ENCODE data around the gene BLCAP. TPM values are rescaled to one million over a fixed set of nuclear protein-coding genes. Genes with fewer than 3 reads are reported as not detected.
"Not testable (repeated sequence)": the region's sequence is repeated elsewhere in the genome, so short reads cannot be mapped to it uniquely, and the experiment has no call there.

The BLCAP gene
- polyA plus RNA-seq, 4 donors = 57.3 to 80.9 (median 65.8) TPM

GRCh38 chr20:37540838-37541237 is 13.2 kb upstream of the BLCAP start:
- H3K9me3 ChIP-seq (ENCODE audit: control insufficient read depth in 2 of 2, insufficient read depth in 1 of 2, low read depth in 1 of 2, low read length in 1 of 2); H3K27me3 ChIP-seq (ENCODE audit: control insufficient read depth in 3 of 3, insufficient read depth in 3 of 3, low read length in 3 of 3); H3K4me3 ChIP-seq (ENCODE audit: low read depth in 1 of 3, low read length in 3 of 3); DNase-seq; FAIRE-seq; H3K36me3 ChIP-seq (ENCODE audit: control insufficient read depth in 3 of 3, insufficient read depth in 2 of 3, low read depth in 1 of 3, low read length in 3 of 3): not testable (repeated sequence)
- H3K27ac ChIP-seq (ENCODE audit: low read depth in 1 of 3, low read length in 2 of 3) = peak overlapping the region in 1 of 3 donors; percentile 36
- WGBS, 3 donors = 74 to 96% (median 93%) methylated on average over 1 of the region's 1 CpG
- H3K4me1 ChIP-seq (ENCODE audit: control insufficient read depth in 3 of 3, insufficient read depth in 2 of 3, low read depth in 1 of 3, low read length in 2 of 3) = peaks cover 0 to 50% (median 4%) of the 10 kb centered on the region in 3 donors

- FAIRE-seq (no peak), DNase-seq (peak; percentile 63 to 81)
- Histone ChIP-seq H3K27me3 (ENCODE audit: control insufficient read depth in 3 of 3, insufficient read depth in 3 of 3, low read length in 3 of 3) (no peaks in the 10 kb centered on the region), H3K9me3 (ENCODE audit: control insufficient read depth in 2 of 2, insufficient read depth in 1 of 2, low read depth in 1 of 2, low read length in 1 of 2) (no peaks in the 10 kb centered on the region), H3K4me1 (ENCODE audit: control insufficient read depth in 3 of 3, insufficient read depth in 2 of 3, low read depth in 1 of 3, low read length in 2 of 3) (peaks cover 0 to 56% (median 4%) of the 10 kb centered on the region in 3 donors), H3K27ac (ENCODE audit: low read depth in 1 of 3, low read length in 2 of 3) (peak overlapping the region in 1 of 3 donors; percentile 36), H3K4me3 (ENCODE audit: low read depth in 1 of 3, low read length in 3 of 3) (no peak overlapping the region), H3K36me3 (ENCODE audit: control insufficient read depth in 3 of 3, insufficient read depth in 2 of 3, low read depth in 1 of 3, low read length in 3 of 3) (no peaks in the 10 kb centered on the region)
- 10 to 22% (median 20%) methylated on average over 5 of the region's 5 CpGs for WGBS, 3 donors
These were observed 12.3 kb upstream of the BLCAP start for GRCh38 chr20:37540001-37540400.

DNA sequence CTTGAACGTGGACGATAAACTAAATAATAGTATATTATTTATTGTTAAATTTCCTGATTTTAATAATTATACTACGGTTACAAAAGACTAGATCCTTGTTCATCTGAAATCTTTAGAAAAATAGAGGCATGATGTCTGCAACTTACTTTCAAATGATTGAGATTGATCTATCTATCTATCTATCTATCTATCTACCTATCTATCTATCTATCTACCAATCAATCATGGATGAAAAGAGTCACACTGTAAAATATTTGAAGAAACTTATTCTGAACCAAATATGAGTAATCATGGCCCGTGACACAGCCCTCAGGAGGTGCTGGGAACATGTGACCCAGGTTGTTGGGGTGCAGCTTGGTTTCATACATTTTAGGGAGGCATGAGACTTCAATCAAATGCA is 11.7 kb upstream of the BLCAP start:
- Histone ChIP-seq H3K9me3 (ENCODE audit: control insufficient read depth in 2 of 2, insufficient read depth in 1 of 2, low read depth in 1 of 2, low read length in 1 of 2) (no peaks in the 10 kb centered on the region), H3K27ac (ENCODE audit: low read depth in 1 of 3, low read length in 2 of 3) (no peak overlapping the region), H3K36me3 (ENCODE audit: control insufficient read depth in 3 of 3, insufficient read depth in 2 of 3, low read depth in 1 of 3, low read length in 3 of 3) (no peaks in the 10 kb centered on the region), H3K27me3 (ENCODE audit: control insufficient read depth in 3 of 3, insufficient read depth in 3 of 3, low read length in 3 of 3) (no peaks in the 10 kb centered on the region), H3K4me3 (ENCODE audit: low read depth in 1 of 3, low read length in 3 of 3) (no peak overlapping the region), H3K4me1 (ENCODE audit: control insufficient read depth in 3 of 3, insufficient read depth in 2 of 3, low read depth in 1 of 3, low read length in 2 of 3) (peaks cover 0 to 59% (median 4%) of the 10 kb centered on the region in 3 donors)
- no peak for DNase-seq
- FAIRE-seq = no peak
- 67 to 79% (median 70%) methylated on average over 4 of the region's 4 CpGs for WGBS, 3 donors

- no peak overlapping the region for H3K4me3 ChIP-seq (ENCODE audit: low read depth in 1 of 3, low read length in 3 of 3)
- WGBS, 3 donors = 85 to 91% (median 86%) methylated on average over 5 of the region's 5 CpGs
- no peak overlapping the region for H3K27ac ChIP-seq (ENCODE audit: low read depth in 1 of 3, low read length in 2 of 3)
- H3K36me3 ChIP-seq (ENCODE audit: control insufficient read depth in 3 of 3, insufficient read depth in 2 of 3, low read depth in 1 of 3, low read length in 3 of 3) = no peaks in the 10 kb centered on the region
- H3K9me3 ChIP-seq (ENCODE audit: control insufficient read depth in 2 of 2, insufficient read depth in 1 of 2, low read depth in 1 of 2, low read length in 1 of 2) = no peaks in the 10 kb centered on the region
- no peaks in the 10 kb centered on the region for H3K27me3 ChIP-seq (ENCODE audit: control insufficient read depth in 3 of 3, insufficient read depth in 3 of 3, low read length in 3 of 3)
- H3K4me1 ChIP-seq (ENCODE audit: control insufficient read depth in 3 of 3, insufficient read depth in 2 of 3, low read depth in 1 of 3, low read length in 2 of 3) = peaks cover 0 to 48% (median 4%) of the 10 kb centered on the region in 3 donors
- FAIRE-seq (no peak), DNase-seq (peak in 1 of 2 donors; percentile 74)
These were observed 10.3 kb upstream of the BLCAP start for GRCh38 chr20:37538003-37538402.

DNA sequence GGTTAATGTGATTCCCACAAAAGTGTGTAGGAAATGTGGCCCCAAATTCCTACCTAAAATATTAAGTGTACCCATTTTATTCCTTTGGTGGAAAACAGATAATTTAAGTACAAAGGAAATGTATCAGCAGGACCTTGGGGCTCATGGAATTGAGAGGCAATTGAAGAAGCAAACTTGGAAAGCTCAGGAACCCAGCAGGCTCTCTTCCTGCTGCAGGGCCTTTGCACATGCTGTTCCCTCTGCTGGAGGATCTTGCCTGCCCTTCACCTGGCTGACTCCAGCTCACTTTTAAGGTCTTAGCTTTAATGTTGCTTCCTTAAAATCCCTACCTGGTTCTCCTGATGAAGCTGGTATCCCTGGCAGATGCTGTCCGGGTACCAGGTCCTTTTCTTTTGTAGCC is 9.8 kb upstream of the BLCAP start:
- no peak for DNase-seq
- 88 to 92% (median 92%) methylated on average over 1 of the region's 1 CpG for WGBS, 3 donors
- FAIRE-seq = no peak
- Histone ChIP-seq H3K27ac (ENCODE audit: low read depth in 1 of 3, low read length in 2 of 3) (no peak overlapping the region), H3K27me3 (ENCODE audit: control insufficient read depth in 3 of 3, insufficient read depth in 3 of 3, low read length in 3 of 3) (no peaks in the 10 kb centered on the region), H3K4me3 (ENCODE audit: low read depth in 1 of 3, low read length in 3 of 3) (no peak overlapping the region), H3K9me3 (ENCODE audit: control insufficient read depth in 2 of 2, insufficient read depth in 1 of 2, low read depth in 1 of 2, low read length in 1 of 2) (no peaks in the 10 kb centered on the region), H3K4me1 (ENCODE audit: control insufficient read depth in 3 of 3, insufficient read depth in 2 of 3, low read depth in 1 of 3, low read length in 2 of 3) (peaks cover 0 to 45% (median 4%) of the 10 kb centered on the region in 3 donors), H3K36me3 (ENCODE audit: control insufficient read depth in 3 of 3, insufficient read depth in 2 of 3, low read depth in 1 of 3, low read length in 3 of 3) (no peaks in the 10 kb centered on the region)

GRCh38 chr20:37535443-37536132 is 7.9 kb upstream of the BLCAP start:
- peak overlapping the region in 2 of 3 donors; percentile 34 to 57 for H3K27ac ChIP-seq (ENCODE audit: low read depth in 1 of 3, low read length in 2 of 3)
- peak; percentile 47 to 49 for DNase-seq
- WGBS, 3 donors = 16 to 42% (median 32%) methylated on average over 10 of the region's 10 CpGs

DNA sequence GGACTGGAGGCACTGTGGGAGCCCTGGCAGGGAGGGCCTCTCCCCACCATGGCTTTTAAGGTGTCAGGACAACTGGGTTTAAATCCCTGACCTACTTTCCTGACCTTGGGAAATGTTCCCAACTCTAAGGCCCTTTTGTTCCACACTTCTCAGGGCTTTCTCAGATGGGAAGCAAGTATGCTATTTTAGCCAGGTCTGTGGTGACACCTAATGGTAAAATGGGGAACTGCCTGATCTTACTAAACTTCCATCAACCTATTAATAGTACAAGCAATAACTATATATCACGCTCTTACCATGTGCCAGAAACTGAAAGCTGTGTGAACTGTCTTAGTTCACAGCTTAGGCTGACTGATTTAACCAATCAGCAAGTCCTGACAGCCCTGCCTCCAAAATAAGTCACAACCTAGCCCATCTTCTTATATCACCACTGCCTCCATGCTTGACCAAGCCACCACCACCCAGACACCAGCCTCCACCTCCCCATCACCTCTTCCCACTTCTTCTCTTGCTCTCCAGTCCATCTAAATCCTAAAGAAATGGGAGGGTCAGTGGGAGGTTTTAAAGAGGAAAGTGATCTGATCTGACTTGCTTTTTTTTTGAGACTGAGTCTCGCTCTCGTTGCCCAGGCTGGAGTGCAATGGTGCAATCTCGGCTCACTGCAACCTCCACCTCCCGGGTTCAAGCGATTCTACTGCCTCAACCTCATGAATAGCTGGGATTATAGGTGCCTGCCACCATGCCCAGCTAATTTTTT is 6.9 kb upstream of the BLCAP start:
- Histone ChIP-seq H3K27ac (ENCODE audit: low read depth in 1 of 3, low read length in 2 of 3) (peak overlapping the region; percentile 8 to 69 (median 60)), H3K27me3 (ENCODE audit: control insufficient read depth in 3 of 3, insufficient read depth in 3 of 3, low read length in 3 of 3) (no peaks in the 10 kb centered on the region), H3K9me3 (ENCODE audit: control insufficient read depth in 2 of 2, insufficient read depth in 1 of 2, low read depth in 1 of 2, low read length in 1 of 2) (no peaks in the 10 kb centered on the region), H3K4me1 (ENCODE audit: control insufficient read depth in 3 of 3, insufficient read depth in 2 of 3, low read depth in 1 of 3, low read length in 2 of 3) (peaks cover 0 to 26% (median 4%) of the 10 kb centered on the region in 3 donors), H3K36me3 (ENCODE audit: control insufficient read depth in 3 of 3, insufficient read depth in 2 of 3, low read depth in 1 of 3, low read length in 3 of 3) (no peaks in the 10 kb centered on the region), H3K4me3 (ENCODE audit: low read depth in 1 of 3, low read length in 3 of 3) (no peak overlapping the region)
- DNase-seq (peak; percentile 93 to 95), FAIRE-seq (no peak)
- WGBS, 3 donors = 61 to 73% (median 68%) methylated on average over 6 of the region's 6 CpGs

More at GRCh38 chr20:37535443-37536132, 7.9 kb upstream of the BLCAP start:
- no peak for FAIRE-seq
- Histone ChIP-seq H3K27me3 (ENCODE audit: control insufficient read depth in 3 of 3, insufficient read depth in 3 of 3, low read length in 3 of 3) (no peaks in the 10 kb centered on the region), H3K4me3 (ENCODE audit: low read depth in 1 of 3, low read length in 3 of 3) (no peak overlapping the region), H3K36me3 (ENCODE audit: control insufficient read depth in 3 of 3, insufficient read depth in 2 of 3, low read depth in 1 of 3, low read length in 3 of 3) (no peaks in the 10 kb centered on the region), H3K9me3 (ENCODE audit: control insufficient read depth in 2 of 2, insufficient read depth in 1 of 2, low read depth in 1 of 2, low read length in 1 of 2) (no peaks in the 10 kb centered on the region), H3K4me1 (ENCODE audit: control insufficient read depth in 3 of 3, insufficient read depth in 2 of 3, low read depth in 1 of 3, low read length in 2 of 3) (peaks cover 0 to 32% (median 4%) of the 10 kb centered on the region in 3 donors)

GRCh38 chr20:37533154-37533715 is 5.6 kb upstream of the BLCAP start:
- H3K9me3 ChIP-seq (ENCODE audit: control insufficient read depth in 2 of 2, insufficient read depth in 1 of 2, low read depth in 1 of 2, low read length in 1 of 2) = no peaks in the 10 kb centered on the region
- no peaks in the 10 kb centered on the region for H3K27me3 ChIP-seq (ENCODE audit: control insufficient read depth in 3 of 3, insufficient read depth in 3 of 3, low read length in 3 of 3)
- FAIRE-seq (no peak), DNase-seq (no peak)
- H3K4me1 ChIP-seq (ENCODE audit: control insufficient read depth in 3 of 3, insufficient read depth in 2 of 3, low read depth in 1 of 3, low read length in 2 of 3) = peaks cover 0 to 27% (median 5%) of the 10 kb centered on the region in 3 donors
- 71 to 79% (median 74%) methylated on average over 2 of the region's 2 CpGs for WGBS, 3 donors
- no peak overlapping the region for H3K4me3 ChIP-seq (ENCODE audit: low read depth in 1 of 3, low read length in 3 of 3)
- H3K27ac ChIP-seq (ENCODE audit: low read depth in 1 of 3, low read length in 2 of 3) = no peak overlapping the region
- no peaks in the 10 kb centered on the region for H3K36me3 ChIP-seq (ENCODE audit: control insufficient read depth in 3 of 3, insufficient read depth in 2 of 3, low read depth in 1 of 3, low read length in 3 of 3)
